Osteoblast (primary cell): ENCODE results near the gene SLC25A21. TPM values are rescaled to one million over a fixed set of nuclear protein-coding genes. Genes with fewer than 3 reads are reported as not detected.

Source experiments
- DNase-seq: peaks from one replicate; pipeline ENCODE4 v3.0.0; 2011; ENCODE audit warnings: low spot score, mixed read lengths; ENCODE audit not compliant: insufficient read length; ENCODE audit errors: missing footprints
- H2AFZ ChIP-seq: 2 replicates; pipeline ENCODE4 v1.6.0; 2011; ENCODE audit warnings: mild to moderate bottlenecking, low read length
- H3K27ac ChIP-seq: 2 replicates; pipeline ENCODE4 v1.5.1; 2011; ENCODE audit warnings: mild to moderate bottlenecking, low read depth, low read length, moderate library complexity
- H3K27me3 ChIP-seq: 2 replicates; pipeline ENCODE4 v1.6.0; 2012; ENCODE audit warnings: mild to moderate bottlenecking, control low read depth, inconsistent platforms, low read length, moderate library complexity; ENCODE audit not compliant: insufficient read depth
- H3K36me3 ChIP-seq: 2 replicates; pipeline ENCODE4 v1.5.1; 2011; ENCODE audit warnings: mild to moderate bottlenecking, low read length, control low read depth, moderate library complexity; ENCODE audit not compliant: insufficient read depth
- H3K4me1 ChIP-seq: 2 replicates; pipeline ENCODE4 v1.5.1; 2011; ENCODE audit warnings: mild to moderate bottlenecking, low read length, control low read depth, moderate library complexity; ENCODE audit not compliant: insufficient read depth
- H3K4me2 ChIP-seq: 2 replicates; pipeline ENCODE4 v1.6.0; 2011; ENCODE audit warnings: mild to moderate bottlenecking, low read length; ENCODE audit not compliant: insufficient read depth
- H3K4me3 ChIP-seq: fragments of 200-600 bp; sonication (generic); 3 replicates; pipeline ENCODE4 v1.5.1; 2012; ENCODE audit warnings: mild to moderate bottlenecking, low read length, inconsistent platforms; ENCODE audit not compliant: insufficient read depth
- H3K79me2 ChIP-seq: 2 replicates; pipeline ENCODE4 v1.6.0; 2012; ENCODE audit warnings: mild to moderate bottlenecking, low read length, control low read depth, inconsistent platforms; ENCODE audit not compliant: insufficient read depth
- H3K9me3 ChIP-seq: 2 replicates; pipeline ENCODE4 v1.5.1; 2011; ENCODE audit warnings: low read depth, low read length, control low read depth
- H4K20me1 ChIP-seq: 2 replicates; pipeline ENCODE4 v1.6.0; 2012; ENCODE audit warnings: mild to moderate bottlenecking, low read length, control low read depth; ENCODE audit not compliant: insufficient read depth
- CTCF ChIP-seq: IDR thresholded peaks from 2 replicates; pipeline ENCODE4 v1.5.1; 2011; ENCODE audit warnings: mild to moderate bottlenecking, low read depth, low read length, moderate library complexity; ENCODE audit errors: extremely low read depth
- total RNA-seq: library from RNA; depleted of rRNA; stranded (reverse); fragments of >200 nt; gene quantifications from 2 replicates; pipeline ENCODE4 v1.2.3, GENCODE V29; 2012

The SLC25A21 gene
- total RNA-seq, 1 donor = 0.72 TPM

- Histone ChIP-seq H3K4me2 (peak overlapping the region; percentile 37), H4K20me1 (no peaks in the 10 kb centered on the region), H3K79me2 (no peaks in the 10 kb centered on the region), H3K4me1 (peaks cover 26% of the 10 kb centered on the region), H2AFZ (no peak overlapping the region), H3K27ac (no peak overlapping the region), H3K36me3 (no peaks in the 10 kb centered on the region), H3K27me3 (no peaks in the 10 kb centered on the region), H3K4me3 (no peak overlapping the region), H3K9me3 (no peaks in the 10 kb centered on the region)
- TF ChIP-seq CTCF = no peak
- peak; percentile 22 for DNase-seq
Measured at GRCh38 chr14:37035401-37035800, 137.0 kb downstream of the SLC25A21 start.

GRCh38 chr14:37034410-37035285 lies 137.8 kb downstream of the SLC25A21 start:
- no peak overlapping the region for H3K27ac ChIP-seq
- no peak for TF ChIP-seq CTCF
- no peaks in the 10 kb centered on the region for H3K27me3 ChIP-seq
- H3K4me2 ChIP-seq = peak overlapping the region; percentile 37
- DNase-seq = peak; percentile 72
- H2AFZ ChIP-seq = no peak overlapping the region
- no peaks in the 10 kb centered on the region for H3K79me2 ChIP-seq
- no peaks in the 10 kb centered on the region for H3K9me3 ChIP-seq
- no peaks in the 10 kb centered on the region for H3K36me3 ChIP-seq
- H3K4me1 ChIP-seq = peaks cover 26% of the 10 kb centered on the region
- no peaks in the 10 kb centered on the region for H4K20me1 ChIP-seq
- no peak overlapping the region for H3K4me3 ChIP-seq

- DNase-seq = no peak
- no peak for TF ChIP-seq CTCF
- Histone ChIP-seq H2AFZ (no peak overlapping the region), H3K4me3 (no peak overlapping the region), H3K9me3 (no peaks in the 10 kb centered on the region), H3K27ac (no peak overlapping the region), H4K20me1 (no peaks in the 10 kb centered on the region), H3K79me2 (no peaks in the 10 kb centered on the region), H3K4me1 (peaks cover 26% of the 10 kb centered on the region), H3K27me3 (no peaks in the 10 kb centered on the region), H3K4me2 (no peak overlapping the region), H3K36me3 (no peaks in the 10 kb centered on the region)
Measured at GRCh38 chr14:37032863-37033262, 139.5 kb downstream of the SLC25A21 start.

GRCh38 chr14:37027188-37027824 lies 145.1 kb downstream of the SLC25A21 start:
- TF ChIP-seq CTCF = no peak
- Histone ChIP-seq H4K20me1 (no peaks in the 10 kb centered on the region), H3K79me2 (no peaks in the 10 kb centered on the region), H3K4me2 (no peak overlapping the region), H3K9me3 (no peaks in the 10 kb centered on the region), H3K36me3 (no peaks in the 10 kb centered on the region), H3K4me1 (no peaks in the 10 kb centered on the region), H3K27ac (no peak overlapping the region), H3K4me3 (no peak overlapping the region), H3K27me3 (no peaks in the 10 kb centered on the region), H2AFZ (no peak overlapping the region)
- DNase-seq = no peak
